Mesenchymal stem cell (in vitro differentiated cells and primary cell): ENCODE measurements around the gene IRF4.
A peak's percentile ranks its signal among the peaks of the same experiment; 100 is the strongest.

ENCODE experiments used
- DNase-seq: peaks from one replicate; pipeline ENCODE4 v3.0.0-alpha.2; 2013
- H2AFZ ChIP-seq: one replicate; pipeline ENCODE4 v1.6.1; 2013; ENCODE audit warnings: low read depth, mild to moderate bottlenecking, control low read depth, inconsistent platforms, low read length, moderate library complexity
- H2AK5ac ChIP-seq: 2 replicates; pipeline ENCODE4 v1.6.1; 2013; ENCODE audit warnings: low read length, moderate library complexity, mild to moderate bottlenecking, inconsistent platforms; ENCODE audit not compliant: severe bottlenecking
- H2BK120ac ChIP-seq: one replicate; pipeline ENCODE4 v1.6.1; 2013; ENCODE audit warnings: low read depth, mild to moderate bottlenecking, inconsistent platforms, low read length, moderate library complexity
- H2BK12ac ChIP-seq, 2 experiments: one replicate each; pipeline ENCODE4 v1.6.1; 2013; ENCODE audit warnings: inconsistent platforms in 2 of 2, low read length in 2 of 2, mild to moderate bottlenecking in 2 of 2, moderate library complexity in 2 of 2, control low read depth in 1 of 2
- H2BK15ac ChIP-seq: one replicate; pipeline ENCODE4 v1.6.1; 2013; ENCODE audit warnings: mild to moderate bottlenecking, low read depth, inconsistent platforms; ENCODE audit not compliant: poor library complexity, severe bottlenecking
- H2BK5ac ChIP-seq: 2 replicates; pipeline ENCODE4 v1.6.1; 2013; ENCODE audit warnings: low read depth, mild to moderate bottlenecking, low read length, control low read depth, inconsistent platforms; ENCODE audit not compliant: poor library complexity, severe bottlenecking
- H3K14ac ChIP-seq, 2 experiments: one replicate each; pipeline ENCODE4 v1.6.1; 2013; ENCODE audit warnings: inconsistent platforms in 2 of 2, low read length in 2 of 2, control low read depth in 1 of 2, mild to moderate bottlenecking in 1 of 2, moderate library complexity in 1 of 2
- H3K18ac ChIP-seq, 2 experiments: one replicate each; pipeline ENCODE4 v1.6.1; 2013; ENCODE audit warnings: inconsistent platforms in 2 of 2, low read length in 2 of 2, control low read depth in 1 of 2, low read depth in 1 of 2, mild to moderate bottlenecking in 1 of 2
- H3K23ac ChIP-seq, 2 experiments: one replicate each; pipeline ENCODE4 v1.6.1; 2013; ENCODE audit warnings: inconsistent platforms in 2 of 2, low read length in 2 of 2, mild to moderate bottlenecking in 2 of 2, moderate library complexity in 2 of 2, control low read depth in 1 of 2
- H3K27ac ChIP-seq: 2 replicates; pipeline ENCODE4 v1.5.1; 2013; ENCODE audit warnings: mild to moderate bottlenecking, moderate library complexity, low read length, control low read depth, inconsistent platforms; ENCODE audit not compliant: poor library complexity, severe bottlenecking
- H3K27me3 ChIP-seq, 2 experiments: 2 replicates each; pipeline versions ENCODE4 v1.6.1 to v1.7.0; 2013; ENCODE audit warnings: low read length in 2 of 2, mild to moderate bottlenecking in 2 of 2, moderate library complexity in 2 of 2, control low read depth in 1 of 2, inconsistent platforms in 1 of 2; ENCODE audit not compliant: control insufficient read depth in 1 of 2, insufficient read depth in 1 of 2
- H3K36me3 ChIP-seq, 2 experiments: 2 replicates each; pipeline versions ENCODE4 v1.6.1 to v1.7.0; 2013; ENCODE audit warnings: low read length in 2 of 2, control low read depth in 1 of 2, inconsistent platforms in 1 of 2, low read depth in 1 of 2, mild to moderate bottlenecking in 1 of 2; ENCODE audit not compliant: insufficient read depth in 2 of 2, control insufficient read depth in 1 of 2
- H3K4ac ChIP-seq, 2 experiments: one replicate each; pipeline ENCODE4 v1.6.1; 2013; ENCODE audit warnings: inconsistent platforms in 2 of 2, low read length in 2 of 2, mild to moderate bottlenecking in 2 of 2, moderate library complexity in 2 of 2, control low read depth in 1 of 2, low read depth in 1 of 2
- H3K4me1 ChIP-seq: 2 replicates; pipeline ENCODE4 v1.6.1; 2013; ENCODE audit warnings: low read depth, low read length, control low read depth; ENCODE audit not compliant: control insufficient read depth, insufficient read depth
- H3K4me2 ChIP-seq: 2 replicates; pipeline ENCODE4 v1.6.1; 2013; ENCODE audit warnings: low read length, mild to moderate bottlenecking, inconsistent platforms; ENCODE audit not compliant: poor library complexity, severe bottlenecking
- H3K4me3 ChIP-seq, 2 experiments: 2 replicates each; pipeline versions ENCODE4 v1.5.1 to v1.7.0; 2013; ENCODE audit warnings: low read length in 2 of 2, mild to moderate bottlenecking in 2 of 2, control low read depth in 1 of 2, low read depth in 1 of 2; ENCODE audit not compliant: insufficient read depth in 1 of 2
- H3K79me1 ChIP-seq: replicated peaks from 2 replicates; pipeline ENCODE4 v1.6.1; 2013; ENCODE audit warnings: mild to moderate bottlenecking, control low read depth, low read length, inconsistent platforms; ENCODE audit not compliant: poor library complexity, severe bottlenecking
- H3K9ac ChIP-seq: 2 replicates; pipeline ENCODE4 v1.7.0; 2013; ENCODE audit warnings: mild to moderate bottlenecking, low read length, moderate library complexity
- H3K9me3 ChIP-seq: 2 replicates; pipeline ENCODE4 v1.7.0; 2013; ENCODE audit warnings: mild to moderate bottlenecking, low read length; ENCODE audit not compliant: control insufficient read depth
- H4K8ac ChIP-seq: one replicate; pipeline ENCODE4 v1.6.1; 2013; ENCODE audit warnings: inconsistent platforms, mild to moderate bottlenecking, low read length, moderate library complexity
- H4K91ac ChIP-seq: one replicate; pipeline ENCODE4 v1.6.1; 2013; ENCODE audit warnings: mild to moderate bottlenecking, low read length, inconsistent platforms
- WGBS: methylation state at CpG from one replicate; pipeline ENCODE4 v1.1.7; 2013; ENCODE audit warnings: mixed read lengths; 5-methylcytosine and 5-hydroxymethylcytosine counted together

IRF4 gene

DNA sequence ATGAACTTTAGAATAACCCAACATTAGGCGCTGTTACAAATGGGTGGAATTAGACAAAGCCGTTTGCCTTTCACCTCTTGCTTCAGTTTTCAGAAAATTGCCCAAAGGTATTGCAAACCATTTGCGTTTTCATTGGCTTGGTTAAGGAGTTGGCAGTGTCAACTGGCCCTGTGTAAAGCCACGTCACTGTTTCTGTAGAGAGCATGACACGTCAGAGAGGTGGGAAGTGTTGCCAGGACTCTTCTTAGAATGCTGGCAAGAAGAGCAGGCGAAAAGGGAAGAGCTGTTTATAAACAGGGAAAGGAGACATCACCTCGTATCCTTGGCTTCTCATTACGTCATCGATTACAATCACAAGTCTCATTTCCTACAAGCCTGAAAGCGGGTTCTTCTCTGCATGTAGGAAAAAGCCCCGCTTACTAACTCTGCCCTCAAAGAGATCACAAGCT is 4.2 kb upstream of the IRF4 start:
- peak overlapping the region; percentile 37 for H3K9ac ChIP-seq
- no peak overlapping the region for H4K91ac ChIP-seq
- no peak overlapping the region for H2AK5ac ChIP-seq
- DNase-seq: no peak
- H2BK15ac ChIP-seq: no peak overlapping the region
- no peak overlapping the region for H3K4me2 ChIP-seq
- no peak overlapping the region for H3K4me3 ChIP-seq
- H3K23ac ChIP-seq: peak overlapping the region in 1 of 2 experiments; percentile 37
- H3K14ac ChIP-seq: no peak overlapping the region
- no peaks in the 10 kb centered on the region for H3K9me3 ChIP-seq
- H3K4me1 ChIP-seq: peaks cover 13% of the 10 kb centered on the region
- 78% methylated on average over 11 of the region's 11 CpGs for WGBS
- no peak overlapping the region for H3K18ac ChIP-seq
- no peak overlapping the region for H2BK120ac ChIP-seq
- no peaks in the 10 kb centered on the region for H3K79me1 ChIP-seq
- no peak overlapping the region for H3K4ac ChIP-seq
- H4K8ac ChIP-seq: no peak overlapping the region
- H3K27me3 ChIP-seq: peaks cover 51 to 89% of the 10 kb centered on the region in 2 experiments
- no peak overlapping the region for H2AFZ ChIP-seq
- no peak overlapping the region for H3K27ac ChIP-seq
- no peak overlapping the region for H2BK12ac ChIP-seq
- H3K36me3 ChIP-seq: no peaks in the 10 kb centered on the region
- no peak overlapping the region for H2BK5ac ChIP-seq

DNA sequence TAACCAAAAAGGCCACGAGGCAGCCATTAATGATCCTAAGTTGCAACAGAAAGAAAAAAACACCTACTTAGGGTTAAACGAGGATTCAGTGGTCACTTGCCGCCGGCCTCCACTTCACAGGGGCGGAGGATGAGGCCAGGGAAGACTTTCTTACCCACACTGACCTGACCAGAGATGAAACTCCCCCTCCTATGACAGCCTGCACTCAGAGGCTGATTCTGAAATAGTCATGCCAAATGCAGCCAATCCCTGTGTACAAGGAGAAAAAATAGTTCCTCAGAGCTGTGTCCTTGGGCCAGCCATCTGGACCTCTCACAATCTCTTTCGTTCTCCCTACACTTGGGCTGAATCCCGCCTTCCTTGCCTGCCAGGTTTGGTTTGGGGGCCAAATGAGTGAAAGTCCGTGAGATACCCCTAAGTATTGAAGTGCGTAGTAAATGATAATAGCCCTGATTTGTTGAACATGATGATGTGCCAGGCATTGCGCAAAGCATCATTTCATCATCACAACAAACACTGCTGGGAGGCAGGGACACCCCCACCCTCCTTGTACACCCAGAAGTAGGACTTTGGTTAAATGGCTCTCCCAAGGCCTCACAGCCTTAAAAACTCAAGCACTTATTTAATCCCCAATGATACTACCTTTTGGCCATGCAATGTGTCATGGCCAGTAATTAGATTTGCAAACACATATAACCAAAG is 3.2 kb upstream of the IRF4 start:
- Histone ChIP-seq H2BK120ac (no peak overlapping the region), H3K23ac (no peak overlapping the region), H3K27ac (no peak overlapping the region), H4K8ac (no peak overlapping the region), H3K4me3 (peak overlapping the region in 1 of 2 experiments; percentile 26), H3K18ac (no peak overlapping the region), H3K27me3 (peaks cover 51 to 88% of the 10 kb centered on the region in 2 experiments), H3K4me1 (peaks cover 23% of the 10 kb centered on the region), H3K14ac (no peak overlapping the region), H3K9ac (peak overlapping the region; percentile 37), H2BK5ac (no peak overlapping the region), H2AK5ac (no peak overlapping the region), H2BK12ac (no peak overlapping the region), H3K4ac (no peak overlapping the region), H4K91ac (no peak overlapping the region), H2AFZ (no peak overlapping the region), H3K9me3 (no peaks in the 10 kb centered on the region), H2BK15ac (no peak overlapping the region), H3K36me3 (no peaks in the 10 kb centered on the region), H3K79me1 (no peaks in the 10 kb centered on the region), H3K4me2 (no peak overlapping the region)
- DNase-seq: no peak
- 80% methylated on average over 7 of the region's 10 CpGs for WGBS

DNA sequence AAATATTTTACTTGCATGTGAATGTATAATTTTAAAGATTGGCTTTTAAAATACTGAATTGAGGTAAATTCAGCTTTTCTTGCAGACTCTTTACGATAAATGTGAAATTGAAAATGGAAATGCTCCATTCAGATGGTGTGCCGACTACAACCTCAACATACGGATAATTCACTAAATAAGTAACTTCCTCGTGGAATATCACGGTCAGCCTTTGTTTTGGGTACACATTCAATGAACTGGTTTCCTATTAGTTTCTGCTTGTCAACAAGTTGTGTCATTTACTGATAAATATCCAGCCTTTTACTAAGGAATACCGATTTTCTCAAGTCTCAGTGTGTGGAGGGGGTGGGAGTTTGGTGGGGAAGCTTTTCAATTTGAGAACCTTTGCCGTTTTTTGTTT is 2.4 kb upstream of the IRF4 start:
- Histone ChIP-seq H2AFZ (no peak overlapping the region), H4K91ac (no peak overlapping the region), H2BK12ac (no peak overlapping the region), H2BK120ac (no peak overlapping the region), H3K36me3 (no peaks in the 10 kb centered on the region), H3K4me2 (no peak overlapping the region), H3K79me1 (no peaks in the 10 kb centered on the region), H2AK5ac (no peak overlapping the region), H3K23ac (no peak overlapping the region), H3K4ac (no peak overlapping the region), H2BK15ac (no peak overlapping the region), H3K27me3 (peaks cover 51 to 86% of the 10 kb centered on the region in 2 experiments), H3K18ac (no peak overlapping the region), H4K8ac (no peak overlapping the region), H3K14ac (no peak overlapping the region), H3K9me3 (no peaks in the 10 kb centered on the region), H3K9ac (no peak overlapping the region), H3K27ac (no peak overlapping the region), H3K4me1 (peaks cover 26% of the 10 kb centered on the region), H3K4me3 (no peak overlapping the region), H2BK5ac (no peak overlapping the region)
- DNase-seq: no peak
- 82% methylated on average over 5 of the region's 7 CpGs for WGBS

DNA sequence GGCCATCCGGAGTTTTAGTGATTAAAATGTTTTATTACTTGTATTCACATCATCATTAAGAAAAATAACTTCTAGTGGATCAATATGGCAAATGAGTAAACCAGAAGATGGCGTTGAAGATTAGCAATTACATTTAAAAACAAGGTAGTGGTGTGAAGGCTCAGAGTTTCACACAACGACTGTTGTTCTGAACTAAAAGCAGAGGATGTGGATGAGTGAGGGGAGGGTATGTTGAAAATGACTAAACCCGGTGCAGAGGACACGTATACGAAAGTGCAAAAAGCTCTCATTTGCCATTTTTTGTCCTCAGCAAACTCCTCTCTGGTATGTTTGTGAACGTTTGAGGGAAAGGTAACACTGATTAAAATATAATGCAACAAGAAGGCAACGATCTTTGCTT is 1.9 kb upstream of the IRF4 start:
- no peak overlapping the region for H3K9ac ChIP-seq
- no peak overlapping the region for H3K4me2 ChIP-seq
- H3K18ac ChIP-seq: no peak overlapping the region
- whole genome bisulfite sequencing: 53% methylated on average over 7 of the region's 8 CpGs
- no peak overlapping the region for H3K27ac ChIP-seq
- no peak overlapping the region for H2BK120ac ChIP-seq
- no peak overlapping the region for H2AK5ac ChIP-seq
- H3K79me1 ChIP-seq: no peaks in the 10 kb centered on the region
- peaks cover 26% of the 10 kb centered on the region for H3K4me1 ChIP-seq
- H3K9me3 ChIP-seq: no peaks in the 10 kb centered on the region
- DNase-seq: no peak
- no peak overlapping the region for H3K4me3 ChIP-seq
- H3K4ac ChIP-seq: no peak overlapping the region
- H2BK5ac ChIP-seq: no peak overlapping the region
- peaks cover 51 to 86% of the 10 kb centered on the region in 2 experiments for H3K27me3 ChIP-seq
- no peak overlapping the region for H2BK12ac ChIP-seq
- no peak overlapping the region for H2AFZ ChIP-seq
- no peak overlapping the region for H4K8ac ChIP-seq
- H2BK15ac ChIP-seq: no peak overlapping the region
- no peak overlapping the region for H3K14ac ChIP-seq
- H3K23ac ChIP-seq: no peak overlapping the region
- no peaks in the 10 kb centered on the region for H3K36me3 ChIP-seq
- no peak overlapping the region for H4K91ac ChIP-seq
